NCI-H1436 (cell line): ENCODE results near the gene MTMR3.

ENCODE experiments used
- DNase-seq: peaks from one replicate; lab custom pipeline; 2025; lab: John Stamatoyannopoulos, UW

MTMR3 gene

GRCh38 chr22:29916007-29916544, 33.1 kb downstream of the MTMR3 start:
- DNase-seq = no peak

DNA sequence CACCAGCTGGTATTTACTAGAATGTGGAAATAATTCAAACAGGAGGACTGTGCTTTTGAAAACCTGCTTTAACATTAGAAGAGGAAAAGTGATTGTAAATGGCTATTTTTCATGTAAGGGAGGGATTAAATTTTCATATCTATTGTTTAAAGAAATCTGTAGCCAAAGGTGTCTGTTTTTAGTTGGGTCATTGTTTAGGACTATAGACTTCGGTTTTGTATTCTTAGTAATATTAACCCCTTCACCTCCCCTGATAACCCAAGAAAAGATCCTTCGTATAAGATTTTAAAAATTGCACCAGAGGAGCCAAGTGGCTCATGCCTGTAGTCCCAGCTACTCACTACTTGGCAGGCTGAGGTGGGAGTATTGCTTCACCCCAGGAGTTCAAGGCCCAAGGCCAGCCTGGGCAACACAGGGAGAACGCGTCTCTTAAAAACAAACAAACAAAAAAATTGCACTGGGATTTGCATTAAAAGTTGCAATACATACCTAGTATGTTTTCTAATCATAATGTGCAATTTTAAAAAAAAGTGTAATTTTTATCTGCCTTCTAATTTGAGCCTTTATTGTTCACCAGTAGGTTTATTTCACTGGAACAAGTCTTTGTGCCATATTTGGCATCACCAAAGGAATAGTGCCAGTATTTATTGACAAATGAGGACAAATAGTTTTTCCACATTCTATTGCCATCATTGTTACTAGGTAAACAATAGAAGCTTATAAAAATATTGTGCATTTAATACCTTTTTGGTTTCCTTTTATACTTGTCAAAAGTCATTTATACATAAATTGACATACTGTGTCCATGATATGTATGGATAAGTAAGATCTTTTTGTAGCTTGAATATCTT, 34.3 kb downstream of the MTMR3 start:
- no peak for DNase-seq

DNA sequence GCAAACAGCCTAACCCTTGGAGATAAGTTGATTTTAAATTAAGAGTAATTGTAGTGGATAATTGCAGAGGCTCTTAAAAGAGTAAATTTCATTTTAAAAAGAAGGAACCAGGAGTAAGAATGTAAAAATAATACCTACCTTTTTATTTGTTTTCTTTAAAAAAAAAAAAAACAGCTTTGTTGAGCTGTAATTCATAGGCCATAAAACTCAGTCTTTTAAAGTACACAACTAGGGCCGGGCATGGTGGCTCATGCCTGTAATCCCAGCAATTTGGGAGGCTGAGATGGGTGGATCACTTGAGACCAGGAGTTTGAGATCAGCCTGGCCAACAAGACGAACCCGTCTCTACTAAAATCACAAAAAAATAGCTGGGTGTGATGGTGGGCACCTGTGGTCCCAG, 42.4 kb downstream of the MTMR3 start:
- no peak for DNase-seq

- no peak for DNase-seq
Measured at GRCh38 chr22:29926057-29926456, 43.1 kb downstream of the MTMR3 start.

- DNase-seq = no peak
Measured at GRCh38 chr22:29932136-29932535, 49.2 kb downstream of the MTMR3 start.

DNA sequence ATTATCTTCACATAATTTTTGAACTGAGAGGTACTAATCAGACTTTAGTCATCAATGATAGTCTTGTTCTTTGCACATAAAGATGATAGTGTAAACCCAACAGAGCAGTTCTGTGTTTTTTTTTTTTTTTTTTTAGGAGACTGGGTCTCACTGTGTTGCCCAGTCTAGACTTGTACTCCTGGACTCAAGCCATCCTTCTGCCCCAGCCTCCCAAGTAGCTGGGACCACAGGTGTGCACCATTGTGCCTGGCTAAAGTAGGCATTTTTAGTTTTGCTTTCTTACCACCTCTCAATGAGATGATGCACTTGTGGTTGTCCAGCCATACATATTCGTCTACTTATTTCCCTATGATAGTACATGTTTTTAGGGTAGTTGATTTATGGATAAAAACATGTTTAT, 50.6 kb downstream of the MTMR3 start:
- no peak for DNase-seq

DNA sequence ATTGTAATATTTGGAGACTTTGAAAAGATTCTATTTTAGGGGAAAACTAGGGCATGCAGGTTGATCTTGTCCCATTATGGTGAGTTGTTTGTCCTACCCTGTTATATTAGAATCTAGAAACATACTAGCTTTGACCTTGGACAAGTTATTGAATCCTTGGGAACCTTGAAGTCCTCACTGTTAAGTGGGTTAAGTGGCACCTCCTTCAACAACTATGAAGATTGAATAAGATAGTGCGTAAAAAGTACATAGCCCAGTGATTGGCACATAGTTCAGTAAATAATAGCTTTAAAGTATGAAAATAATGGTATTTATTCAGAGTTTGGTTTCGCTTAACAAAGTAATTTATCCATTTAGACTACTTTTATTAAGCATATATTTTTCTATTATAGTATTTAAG, 51.6 kb downstream of the MTMR3 start:
- no peak for DNase-seq

DNA sequence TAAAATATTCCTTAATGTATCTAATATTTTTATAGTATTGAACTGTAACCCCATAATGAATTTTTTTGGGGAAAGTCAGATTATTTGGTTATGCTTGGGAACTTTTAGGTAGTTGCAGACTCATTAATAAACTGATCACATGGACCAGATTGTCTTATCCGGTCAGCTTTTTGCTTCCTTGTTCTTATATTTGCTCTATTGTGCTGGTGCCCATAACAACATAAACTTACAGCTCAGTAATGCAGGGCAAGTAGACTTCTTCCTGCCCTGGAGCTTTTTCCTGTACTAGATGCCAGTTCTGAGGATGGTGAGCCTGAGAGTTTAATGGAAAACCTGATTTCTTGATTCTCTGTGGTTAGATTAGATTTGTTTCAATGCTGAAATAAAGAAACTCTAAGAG, 53.2 kb downstream of the MTMR3 start:
- no peak for DNase-seq

GRCh38 chr22:29937940-29938693, 55.1 kb downstream of the MTMR3 start:
- DNase-seq = no peak

- no peak for DNase-seq
Measured at GRCh38 chr22:29940526-29940925, 57.6 kb downstream of the MTMR3 start.

- DNase-seq = no peak
Measured at GRCh38 chr22:29944339-29944738, 61.4 kb downstream of the MTMR3 start.

- no peak for DNase-seq
Measured at GRCh38 chr22:29945435-29945834, 62.5 kb downstream of the MTMR3 start.

DNA sequence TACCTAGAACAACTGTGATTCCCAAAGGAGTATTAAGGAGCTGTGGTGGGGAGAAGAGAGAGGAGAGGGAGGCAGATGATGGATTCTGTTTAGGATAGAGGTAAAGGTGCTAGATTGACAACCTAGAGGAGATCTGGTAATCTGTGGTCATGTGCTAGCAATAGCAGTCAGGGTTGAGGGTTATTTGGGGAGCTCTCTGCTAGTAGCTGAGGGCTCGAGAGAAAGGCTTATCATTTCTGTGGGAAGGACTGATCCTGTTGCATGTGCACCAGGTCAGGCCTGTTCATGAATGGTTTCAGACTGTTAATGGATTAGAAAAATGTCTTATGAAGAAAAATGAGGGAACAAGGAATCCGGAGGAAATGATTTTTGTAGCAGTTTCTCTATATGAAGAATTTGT, 63.2 kb downstream of the MTMR3 start:
- DNase-seq = no peak

- DNase-seq = no peak
Measured at GRCh38 chr22:29947410-29948384, 64.7 kb downstream of the MTMR3 start.

DNA sequence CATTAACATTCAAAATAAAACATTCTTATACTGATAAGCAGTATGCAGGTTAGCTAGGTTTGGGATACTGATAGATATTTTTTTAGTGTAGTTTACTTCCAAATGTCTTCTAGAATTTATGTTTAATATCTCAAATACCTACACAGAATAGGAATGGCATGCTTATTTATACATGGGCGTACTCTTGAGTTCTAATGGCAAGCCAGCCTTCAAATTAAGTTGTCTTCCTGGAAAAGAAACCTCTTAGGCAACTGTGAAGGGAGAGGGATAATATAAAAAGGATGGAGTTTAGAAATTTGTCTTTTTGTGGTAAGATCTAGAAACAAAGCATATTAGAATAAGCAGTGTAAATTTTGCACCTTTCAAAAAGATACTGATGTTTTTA, 65.4 kb downstream of the MTMR3 start:
- no peak for DNase-seq

DNA sequence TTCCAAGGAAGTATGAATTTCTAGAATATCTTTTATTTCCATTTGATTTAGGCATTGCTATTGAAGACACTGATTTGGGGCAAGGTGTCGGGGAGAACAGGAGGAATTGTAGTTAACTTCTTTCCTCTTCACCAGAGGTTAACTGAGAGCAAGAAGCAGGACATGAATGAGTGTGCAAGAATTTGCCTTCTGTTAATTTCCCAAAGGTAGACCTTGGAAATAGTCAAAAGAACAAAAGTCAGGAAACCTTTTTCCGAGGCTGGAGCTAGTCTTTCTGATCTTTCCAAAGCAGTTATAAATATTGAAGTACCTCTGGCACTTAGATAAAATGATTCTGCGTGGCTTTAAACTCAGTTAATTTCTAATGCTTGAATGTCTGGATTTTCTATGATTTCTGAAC, 66.9 kb downstream of the MTMR3 start:
- DNase-seq = no peak

DNA sequence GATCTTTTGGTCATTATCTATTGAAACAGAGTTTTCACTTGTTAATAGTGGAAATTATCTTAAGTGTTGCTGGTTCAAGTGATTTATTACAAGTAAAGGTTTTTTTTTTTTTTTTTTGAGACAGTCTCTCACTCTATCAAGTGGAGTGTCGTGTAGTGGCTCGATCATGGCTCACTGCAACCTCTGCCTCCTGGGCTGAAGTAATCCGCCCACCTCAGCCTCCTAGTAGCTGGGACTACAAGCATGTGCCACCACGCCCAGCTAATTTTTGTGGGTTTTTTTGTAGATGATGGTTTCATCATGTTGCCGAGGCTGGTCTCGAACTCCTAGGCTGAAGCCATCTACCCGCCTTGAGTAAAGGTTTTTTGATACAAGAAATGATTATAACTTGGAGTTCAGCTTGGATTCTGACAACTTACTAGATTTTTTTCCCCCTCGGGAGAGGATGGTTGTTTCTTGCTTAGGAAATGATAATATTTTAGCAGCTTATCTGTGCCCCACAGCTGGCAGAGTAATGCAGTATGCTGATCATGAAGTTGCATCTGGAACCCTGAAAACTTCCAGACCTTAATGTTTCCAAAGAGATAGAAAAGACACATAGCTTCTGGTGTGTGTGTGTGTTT, 68.9 kb downstream of the MTMR3 start:
- DNase-seq = no peak

DNA sequence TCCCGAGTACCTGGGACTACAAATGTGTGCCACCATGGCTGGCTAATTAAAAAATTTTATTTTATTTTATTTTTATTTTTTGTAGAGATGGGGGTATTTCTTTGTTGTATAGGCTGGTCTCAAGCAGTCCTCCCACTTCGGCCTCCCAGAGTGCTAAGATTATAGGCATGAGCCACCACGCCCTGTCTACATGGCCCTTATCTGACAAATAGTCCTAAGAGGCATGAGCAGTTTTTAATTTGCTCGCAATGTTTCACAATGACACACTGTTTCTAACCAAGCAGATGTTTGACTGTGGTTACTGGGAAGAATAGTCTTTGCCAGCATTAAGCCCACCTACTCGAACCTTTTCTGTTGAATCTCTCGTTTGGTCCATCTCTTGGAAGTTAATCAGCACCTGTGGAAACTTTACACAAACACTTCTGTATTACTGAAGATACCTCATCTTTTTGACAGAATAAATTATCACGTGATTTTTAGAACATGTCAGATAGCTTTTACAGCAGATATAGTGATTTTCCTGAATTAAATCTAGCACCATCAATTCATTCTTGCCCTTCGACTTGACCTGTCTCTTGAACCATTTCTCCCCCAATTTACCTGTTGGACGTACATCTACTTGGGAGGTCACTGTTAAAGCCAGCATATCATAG, 71.4 kb downstream of the MTMR3 start:
- DNase-seq = no peak

- DNase-seq = no peak
Measured at GRCh38 chr22:29956680-29957079, 73.7 kb downstream of the MTMR3 start.

- DNase-seq = no peak
Measured at GRCh38 chr22:29958170-29958569, 75.2 kb downstream of the MTMR3 start.

DNA sequence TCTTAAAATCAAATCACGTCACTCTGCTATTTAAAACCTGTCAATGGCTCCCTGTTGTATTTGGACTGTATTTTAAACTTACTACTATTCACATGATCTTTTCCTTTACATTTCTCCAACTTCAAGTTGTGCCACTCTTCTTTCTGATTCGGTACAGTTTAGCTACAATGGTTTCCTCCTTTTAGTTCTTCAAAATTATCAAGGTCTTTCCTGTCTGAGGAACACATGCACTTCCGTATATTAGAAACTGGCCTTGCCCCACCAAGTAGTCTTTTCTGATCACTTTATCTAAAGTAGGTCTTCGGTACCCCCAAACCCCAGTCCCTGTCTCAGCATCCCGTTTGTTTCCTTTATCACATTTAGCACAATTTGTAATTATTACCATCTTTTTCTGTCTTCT, 81.8 kb downstream of the MTMR3 start:
- no peak for DNase-seq
